Activated CD8-positive, alpha-beta memory T cell treated with anti-CD3 and anti-CD28 coated beads, Interleukin-2, amount 50 U/mL, for 24 hours (primary cell): Measurements from ENCODE around the gene AHNAK2.
"Not testable (repeated sequence)": the region's sequence is repeated elsewhere in the genome, so short reads cannot be mapped to it uniquely, and the experiment has no call there.

Source experiments
- DNase-seq: peaks from one replicate; pipeline ENCODE4 v3.0.0-alpha.2; 2020; ENCODE audit errors: extremely low read depth

Gene AHNAK2

DNA sequence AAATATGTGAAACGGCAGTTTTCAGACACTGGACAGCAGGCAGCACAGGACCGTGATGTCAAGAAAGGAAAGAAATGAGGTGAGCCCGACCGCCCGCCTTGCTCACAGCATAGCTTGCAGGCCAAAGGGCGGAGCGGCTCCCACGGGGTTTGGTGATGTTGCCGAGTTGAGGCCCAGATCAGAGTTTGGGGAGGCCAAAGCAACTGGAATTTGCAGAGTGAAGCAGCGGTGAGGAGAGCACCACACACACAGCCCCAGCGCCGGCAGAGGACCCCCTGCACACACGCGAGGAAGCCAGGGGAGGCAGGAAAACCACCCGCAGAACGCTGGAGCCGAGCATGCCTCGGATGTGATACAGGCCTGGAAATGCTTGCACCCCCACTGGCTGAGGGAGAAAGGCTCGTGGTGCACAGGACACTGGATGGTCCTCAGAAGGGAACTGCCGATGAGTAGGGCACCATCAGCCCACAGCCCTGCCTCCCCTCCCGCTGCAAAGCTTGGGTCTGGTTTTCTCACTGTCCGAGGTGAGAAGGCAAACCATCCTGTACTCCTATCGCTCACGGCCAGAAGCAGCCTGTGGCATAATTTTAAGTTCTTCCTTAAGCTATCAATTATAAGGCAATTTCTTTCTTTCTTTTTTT lies 79.2 kb downstream of the AHNAK2 start:
- no peak for DNase-seq

DNA sequence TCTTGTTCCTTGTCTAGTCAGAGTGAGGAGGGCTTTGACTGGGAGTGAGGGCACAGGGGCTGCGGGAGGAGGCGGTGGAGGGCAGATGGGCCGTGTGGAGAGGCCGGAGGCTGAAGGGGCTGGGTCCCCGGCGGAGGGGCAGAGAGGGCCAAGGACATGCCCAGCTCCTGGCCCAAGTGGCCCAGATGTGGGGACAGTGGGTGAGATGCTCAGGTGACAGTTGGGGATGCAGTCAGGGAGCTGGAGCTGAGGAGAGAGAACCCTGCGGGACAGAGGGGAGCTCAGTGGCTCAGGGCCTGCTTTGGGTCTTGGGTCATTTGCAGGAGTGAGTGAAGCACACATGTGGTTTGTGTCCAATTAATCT lies 80.0 kb downstream of the AHNAK2 start:
- DNase-seq, result no peak

DNA sequence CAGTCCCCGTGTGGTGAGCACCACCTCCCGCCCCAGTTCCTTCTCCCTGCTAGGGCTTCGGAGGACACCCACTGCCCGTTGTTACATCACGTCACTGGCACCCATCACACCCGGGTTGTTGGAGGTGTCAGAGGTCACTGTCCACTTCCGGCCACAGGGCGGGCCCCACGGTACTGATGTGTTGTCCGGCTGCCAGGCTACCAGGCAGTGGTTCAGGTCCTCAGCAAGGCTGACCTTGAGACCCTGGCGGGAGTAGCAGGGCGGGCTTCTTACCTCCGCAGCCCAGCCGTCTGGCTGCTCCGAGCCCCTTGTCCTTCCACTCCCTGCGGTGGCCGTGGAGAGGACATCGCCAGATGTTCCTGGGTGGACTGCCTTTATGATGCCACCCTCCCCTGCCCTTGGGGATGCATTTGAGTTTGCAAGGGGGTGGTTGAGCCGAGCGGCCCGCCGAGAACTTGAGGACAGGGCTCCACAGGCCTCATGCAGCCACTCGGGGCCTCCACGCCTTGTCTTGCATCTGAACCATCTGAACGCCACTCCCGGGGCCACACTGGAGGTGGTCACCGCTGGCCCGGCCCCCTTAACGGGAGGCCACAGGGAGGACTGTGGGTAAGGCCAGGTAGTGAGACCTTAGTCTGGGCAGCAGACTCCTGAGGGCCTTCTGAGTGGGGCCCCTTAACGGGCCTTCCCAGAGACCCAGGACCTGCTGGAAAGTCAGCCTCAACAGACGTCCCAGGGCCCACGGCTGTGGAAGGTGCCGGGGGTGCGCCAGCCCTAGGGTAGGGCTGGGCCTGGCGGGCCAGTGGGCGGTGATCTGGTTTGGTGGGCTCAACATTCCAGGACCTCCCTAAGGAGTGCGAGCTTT lies 80.6 kb downstream of the AHNAK2 start:
- no peak for DNase-seq

DNA sequence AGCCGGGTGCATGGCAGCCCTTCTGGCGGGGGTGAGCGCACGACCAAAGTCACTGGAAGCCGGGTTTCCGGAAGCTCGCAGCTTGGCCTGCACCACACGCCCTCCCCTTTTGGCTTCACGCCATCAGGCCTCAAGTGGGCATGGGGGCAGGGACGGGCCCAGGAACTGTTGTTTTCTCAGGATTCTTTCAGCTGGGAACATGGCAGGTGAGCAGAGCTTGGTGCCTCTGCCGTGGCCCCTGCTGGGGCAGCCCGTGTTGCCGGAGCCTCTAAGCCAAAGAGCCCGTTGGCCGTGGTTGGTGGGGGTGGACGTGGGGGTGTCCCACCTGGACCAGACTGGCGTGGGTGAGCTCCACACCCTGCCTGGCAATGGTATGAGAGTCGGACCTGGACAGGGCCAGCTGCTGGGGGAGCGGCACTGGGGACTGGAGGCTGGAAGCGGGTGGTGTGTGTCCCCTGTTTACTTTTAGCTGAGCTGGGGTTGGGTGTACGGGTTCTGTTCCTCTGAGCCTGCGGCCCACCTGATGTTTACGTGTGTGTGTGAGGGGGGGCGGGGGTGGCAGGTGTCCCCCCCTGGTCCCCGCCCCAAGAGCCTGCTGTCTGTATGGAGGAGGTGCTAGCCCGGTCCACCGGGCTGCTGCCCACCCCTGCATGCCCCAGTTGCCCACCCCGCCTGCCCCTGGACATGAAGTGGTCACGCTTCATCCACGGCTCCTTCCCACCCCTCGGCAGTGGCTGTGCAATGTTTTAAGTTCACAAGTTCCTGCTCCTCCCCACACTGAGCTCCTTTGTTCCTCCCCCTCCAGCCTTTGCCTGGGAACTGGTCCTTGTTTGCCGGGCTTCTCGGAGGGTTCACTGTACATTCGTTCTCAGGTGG lies 82.2 kb downstream of the AHNAK2 start:
- DNase-seq, result no peak

DNA sequence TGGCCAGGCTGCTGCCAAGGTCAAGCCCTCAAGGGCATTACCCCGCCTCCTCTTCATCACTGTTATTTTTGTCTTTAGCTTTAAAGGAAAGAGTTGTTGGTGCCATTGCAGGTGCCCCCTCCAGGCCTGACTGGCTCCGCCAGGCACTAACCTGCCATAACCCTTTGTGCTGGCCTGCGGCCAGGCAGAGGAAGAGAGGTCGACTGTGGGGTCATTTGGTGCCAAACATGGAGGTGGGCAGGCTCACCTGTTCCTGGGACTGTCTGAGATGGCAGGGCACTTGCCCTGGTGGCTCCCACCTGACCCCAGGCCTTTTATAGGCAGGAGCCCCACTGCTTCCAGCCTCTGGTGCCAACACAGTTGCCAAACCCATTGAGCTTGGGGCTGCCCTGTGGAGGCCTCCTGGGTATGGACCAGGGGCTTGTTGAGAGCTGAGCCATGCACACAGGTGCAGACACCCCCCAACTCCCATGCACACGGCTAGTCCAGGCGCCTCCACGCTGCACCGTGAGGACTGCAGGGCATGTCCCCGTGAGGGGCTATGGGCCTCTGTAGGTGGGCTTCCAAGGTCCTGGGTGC lies 82.9 kb downstream of the AHNAK2 start:
- DNase-seq, result no peak

DNA sequence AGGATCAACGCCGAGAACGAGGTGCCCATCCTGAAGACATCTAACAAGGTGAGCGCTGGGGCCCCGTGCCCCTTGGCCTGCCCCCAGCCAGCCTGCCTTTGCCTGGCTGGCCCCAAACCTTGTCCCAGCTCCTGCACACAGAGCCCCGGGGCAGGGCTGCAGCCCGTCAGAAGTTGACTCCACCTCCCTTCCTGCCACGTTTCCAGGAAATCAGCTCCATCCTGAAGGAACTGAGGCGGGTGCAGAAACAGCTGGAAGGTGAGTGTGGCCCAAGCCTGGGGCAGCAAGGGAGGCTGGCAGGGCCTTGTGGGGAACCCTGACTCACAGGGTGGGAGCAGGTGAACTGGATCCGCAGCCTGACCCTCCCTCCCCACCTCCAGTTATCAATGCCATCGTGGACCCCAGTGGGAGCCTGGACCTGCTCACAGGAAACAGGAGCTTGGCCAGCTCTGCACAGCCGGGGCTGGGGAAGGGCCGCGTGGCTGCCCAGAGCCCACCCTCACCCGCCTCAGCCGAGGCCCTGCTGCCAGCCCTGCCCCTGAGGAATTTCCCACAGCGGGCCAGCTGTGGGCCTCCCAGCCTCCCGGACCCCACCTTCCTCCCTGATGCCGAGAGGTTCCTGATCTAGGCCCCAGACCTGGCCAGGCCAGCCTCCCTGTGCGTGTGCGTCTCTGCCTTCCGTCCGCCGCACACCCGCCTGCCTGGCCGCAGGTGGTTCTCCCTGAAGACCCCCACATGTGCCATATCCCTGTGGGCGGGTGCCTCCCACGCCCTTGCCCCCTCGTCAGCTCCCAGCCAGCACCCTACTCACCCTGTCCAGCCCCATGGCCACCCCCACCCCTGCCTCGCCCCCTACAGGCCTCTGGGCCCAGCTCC lies 83.6 kb downstream of the AHNAK2 start:
- no peak for DNase-seq

DNA sequence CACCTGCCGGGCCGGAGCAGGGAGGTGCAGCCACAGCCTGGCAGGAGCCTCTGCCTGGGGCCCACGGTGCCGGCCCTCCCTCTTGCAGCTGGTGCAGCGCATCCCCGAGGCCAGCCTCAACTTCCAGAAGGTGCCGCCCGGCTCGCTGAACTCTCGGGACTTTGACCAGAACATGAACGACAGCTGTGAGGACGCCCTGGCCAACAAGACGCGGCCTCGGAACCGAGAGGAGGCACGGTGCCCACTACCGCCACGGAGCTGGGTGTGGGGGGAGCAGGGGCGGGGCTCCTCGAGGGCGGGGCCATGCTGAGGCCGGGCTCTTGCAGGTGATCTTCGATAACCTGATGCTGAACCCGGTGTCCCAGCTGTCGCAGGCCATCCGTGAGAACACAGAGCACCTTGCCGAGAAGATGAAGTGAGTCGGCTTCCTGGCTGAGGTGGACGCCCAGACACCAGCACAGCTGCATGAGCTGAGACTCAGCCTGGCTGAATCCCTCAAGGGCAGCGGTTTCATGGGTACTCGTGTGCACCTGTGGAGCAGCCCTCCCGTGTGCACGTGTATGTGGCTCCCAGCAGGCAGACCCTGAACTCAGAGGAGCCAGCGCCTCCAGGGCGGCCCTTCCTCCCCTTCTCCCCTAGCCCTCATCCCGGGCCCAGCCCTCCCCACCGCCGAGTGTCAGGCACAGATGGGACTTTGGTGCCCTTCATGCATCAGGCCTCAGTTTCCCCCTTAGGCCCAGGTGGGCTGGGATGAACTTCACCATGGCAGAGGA lies 84.6 kb downstream of the AHNAK2 start:
- DNase-seq, result no peak

DNA sequence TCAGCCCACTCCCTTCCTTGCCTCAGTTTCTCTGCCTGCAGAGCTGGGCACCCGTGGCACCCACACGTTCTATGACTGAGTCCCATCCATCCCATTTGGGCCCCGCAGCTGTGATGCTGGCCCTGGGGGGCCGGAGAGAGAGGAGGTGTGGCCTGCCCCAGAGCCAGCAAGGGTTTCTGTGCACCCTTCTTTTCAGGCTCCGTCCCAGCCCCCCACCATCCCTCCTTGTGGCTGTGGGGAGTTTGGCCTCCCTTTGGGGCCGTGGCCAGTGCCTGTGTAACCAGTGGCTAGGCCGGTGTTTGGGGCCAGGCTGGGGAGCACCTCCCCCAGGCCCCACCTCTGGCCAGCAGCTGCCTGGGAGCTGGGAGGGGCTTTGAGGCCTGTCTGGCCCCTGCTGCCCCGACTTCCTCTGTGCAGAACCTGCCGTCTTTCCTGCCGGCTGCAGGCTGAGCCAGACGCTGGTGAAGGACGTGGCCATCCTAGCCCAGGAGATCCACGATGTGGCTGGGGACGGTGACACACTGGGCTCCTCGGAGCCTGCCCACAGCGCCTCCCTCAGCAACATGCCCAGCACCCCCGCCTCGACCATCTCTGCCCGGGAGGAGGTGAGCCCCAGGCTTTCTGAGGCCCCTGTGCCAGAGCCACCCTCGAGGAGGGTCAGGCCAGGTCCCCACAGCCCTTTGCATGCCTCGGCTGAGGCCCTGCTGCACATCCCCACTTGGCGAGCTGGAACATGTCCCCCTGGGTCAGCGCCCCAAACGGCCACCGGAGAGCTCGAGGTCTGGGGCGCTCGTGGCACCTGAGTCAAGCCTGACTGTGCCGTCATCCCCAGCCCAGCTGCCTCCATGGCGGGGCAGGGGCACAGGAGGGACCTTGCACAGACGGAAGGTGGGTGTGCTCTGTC lies 85.4 kb downstream of the AHNAK2 start:
- DNase-seq, result no peak

DNA sequence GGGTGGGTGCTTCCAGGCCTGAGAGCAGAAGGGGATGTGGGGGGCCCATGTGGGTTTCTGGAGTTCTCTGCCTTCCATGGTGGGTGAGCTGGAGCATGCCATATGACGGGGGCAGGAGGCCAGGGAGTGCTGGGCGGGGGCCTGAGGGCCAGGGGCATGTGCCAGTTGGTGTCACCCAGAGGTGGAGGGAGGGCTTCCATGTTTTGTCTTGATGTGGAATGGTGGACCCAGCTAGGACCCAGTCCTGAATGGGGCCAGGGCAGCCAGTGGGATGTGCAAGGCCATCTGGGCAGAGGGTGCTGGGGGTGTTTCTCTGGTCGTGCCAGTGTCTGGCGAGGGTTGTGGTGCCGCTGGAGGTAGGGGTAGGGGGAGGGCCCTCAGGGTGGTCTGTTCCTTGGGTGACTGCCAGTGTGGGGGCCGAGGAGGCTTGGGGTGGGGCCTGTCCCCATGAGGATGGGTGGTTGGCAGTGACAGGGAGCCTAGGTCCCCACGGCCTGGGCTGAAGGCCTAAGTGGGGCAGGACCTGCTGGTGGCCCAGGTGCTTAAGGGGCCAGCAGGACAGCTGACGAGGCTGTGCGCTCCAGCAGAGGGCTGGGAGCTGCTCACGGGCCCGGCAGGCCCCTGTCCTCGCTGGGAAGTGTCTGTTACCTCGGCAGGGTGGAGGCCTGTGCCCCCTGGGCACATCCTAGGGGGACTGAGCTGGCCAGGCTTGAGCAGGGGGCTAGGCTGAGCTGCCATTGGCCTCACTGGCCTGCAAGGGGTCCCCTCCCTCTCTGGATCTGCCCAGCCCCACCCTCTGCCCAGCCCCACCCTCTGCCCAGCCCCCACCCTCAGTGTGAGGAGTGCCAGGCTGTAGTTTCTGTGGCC lies 86.3 kb downstream of the AHNAK2 start:
- DNase-seq, result no peak

DNA sequence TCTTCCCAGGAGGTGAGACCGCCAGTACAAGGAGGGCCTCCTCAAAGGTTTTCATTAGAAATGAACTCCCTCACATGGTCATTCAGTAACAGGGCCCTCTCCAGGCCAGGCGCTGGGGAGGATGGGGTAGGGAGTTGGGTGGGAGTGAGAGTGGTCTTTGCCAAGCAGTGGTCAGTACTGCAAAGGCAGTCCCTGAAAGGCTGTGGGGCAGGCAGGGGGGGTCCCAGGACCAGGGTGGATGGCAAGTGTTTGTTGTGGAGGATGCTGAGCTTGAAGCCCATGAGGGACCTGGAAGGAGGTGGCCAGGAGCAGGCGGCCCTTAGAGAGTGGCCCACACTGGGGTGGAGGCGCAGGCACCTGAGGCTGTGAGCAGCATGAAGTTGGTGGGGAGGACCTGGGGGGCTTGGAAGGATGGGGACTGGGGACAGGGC lies 87.0 kb downstream of the AHNAK2 start:
- no peak for DNase-seq

DNA sequence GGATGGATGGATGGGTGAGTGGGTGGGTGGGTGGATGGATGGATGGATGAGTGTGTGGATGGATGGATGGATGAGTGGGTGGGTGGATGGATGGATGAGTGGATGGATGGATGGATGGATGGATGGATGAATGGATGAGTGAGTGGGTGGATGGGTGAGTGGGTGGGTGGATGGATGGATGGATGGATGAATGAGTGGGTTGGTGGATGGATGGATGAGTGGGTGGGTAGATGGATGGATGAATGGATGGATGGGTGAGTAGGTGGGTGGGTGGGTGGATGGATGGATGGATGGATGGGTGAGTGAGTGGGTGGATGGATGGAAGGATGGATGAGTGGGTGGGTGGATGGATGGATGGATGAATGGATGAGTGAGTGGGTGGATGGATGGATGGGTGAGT lies 87.9 kb downstream of the AHNAK2 start:
- not testable (repeated sequence) for DNase-seq

DNA sequence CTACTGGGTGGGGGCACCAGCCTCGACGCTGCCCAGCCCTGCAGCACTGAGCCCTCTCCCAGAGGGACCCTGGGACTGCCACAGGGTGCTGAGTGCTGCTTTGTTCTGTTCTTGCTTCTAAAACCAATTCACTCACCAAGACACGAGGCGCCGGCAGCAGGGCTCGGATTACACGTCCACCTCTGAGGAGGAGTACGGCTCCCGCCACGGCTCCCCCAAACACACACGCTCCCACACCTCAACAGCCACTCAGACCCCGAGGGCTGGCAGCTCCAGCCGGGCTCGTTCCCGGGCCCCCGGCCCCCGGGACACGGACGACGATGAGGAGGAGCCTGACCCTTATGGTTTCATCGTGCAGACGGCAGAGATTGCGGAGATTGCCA lies 88.8 kb downstream of the AHNAK2 start:
- DNase-seq, result no peak

DNA sequence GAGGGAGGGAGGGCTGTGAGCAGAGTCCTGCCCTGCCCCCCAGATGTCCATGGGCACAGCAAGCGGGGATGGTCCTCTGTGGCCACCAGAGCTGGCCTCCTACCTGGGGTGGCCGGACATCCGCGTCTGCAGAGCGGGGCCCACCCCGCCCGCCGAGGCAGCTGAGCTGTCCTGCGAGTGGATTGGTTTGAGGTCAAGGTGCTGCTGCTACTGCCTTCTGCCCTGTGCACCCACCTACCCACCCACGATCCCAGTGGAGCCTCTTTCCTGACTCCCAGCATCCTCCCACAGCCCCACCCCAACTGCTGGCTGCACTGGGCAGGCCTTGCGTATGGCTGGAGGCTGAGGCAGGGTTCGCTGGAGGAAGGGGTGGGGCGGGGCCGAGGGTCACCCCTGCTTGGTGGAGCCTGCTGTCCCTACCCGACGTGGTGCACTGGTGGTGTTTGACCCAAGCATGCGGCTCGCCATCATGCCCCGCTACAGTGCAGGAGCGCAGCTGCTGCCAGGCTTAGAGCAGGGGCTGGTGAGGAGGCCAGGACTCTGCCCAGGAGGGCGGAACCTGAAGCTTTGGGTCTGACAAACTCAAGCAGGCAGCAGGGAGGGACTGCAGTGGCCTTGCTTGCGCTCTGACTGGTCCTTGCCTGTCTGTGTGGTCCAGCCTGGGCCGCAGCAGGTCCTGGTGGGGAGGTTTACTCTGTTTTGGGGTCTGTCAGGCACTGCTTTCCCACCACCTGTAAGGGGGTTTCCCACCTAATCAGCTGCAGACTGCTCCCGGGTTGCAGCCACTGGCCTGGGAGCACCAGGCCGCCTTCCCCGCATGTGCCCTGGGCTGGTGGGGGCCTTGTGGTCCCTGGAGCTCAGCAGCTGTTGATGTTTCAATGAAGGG lies 89.4 kb downstream of the AHNAK2 start:
- DNase-seq, result no peak

DNA sequence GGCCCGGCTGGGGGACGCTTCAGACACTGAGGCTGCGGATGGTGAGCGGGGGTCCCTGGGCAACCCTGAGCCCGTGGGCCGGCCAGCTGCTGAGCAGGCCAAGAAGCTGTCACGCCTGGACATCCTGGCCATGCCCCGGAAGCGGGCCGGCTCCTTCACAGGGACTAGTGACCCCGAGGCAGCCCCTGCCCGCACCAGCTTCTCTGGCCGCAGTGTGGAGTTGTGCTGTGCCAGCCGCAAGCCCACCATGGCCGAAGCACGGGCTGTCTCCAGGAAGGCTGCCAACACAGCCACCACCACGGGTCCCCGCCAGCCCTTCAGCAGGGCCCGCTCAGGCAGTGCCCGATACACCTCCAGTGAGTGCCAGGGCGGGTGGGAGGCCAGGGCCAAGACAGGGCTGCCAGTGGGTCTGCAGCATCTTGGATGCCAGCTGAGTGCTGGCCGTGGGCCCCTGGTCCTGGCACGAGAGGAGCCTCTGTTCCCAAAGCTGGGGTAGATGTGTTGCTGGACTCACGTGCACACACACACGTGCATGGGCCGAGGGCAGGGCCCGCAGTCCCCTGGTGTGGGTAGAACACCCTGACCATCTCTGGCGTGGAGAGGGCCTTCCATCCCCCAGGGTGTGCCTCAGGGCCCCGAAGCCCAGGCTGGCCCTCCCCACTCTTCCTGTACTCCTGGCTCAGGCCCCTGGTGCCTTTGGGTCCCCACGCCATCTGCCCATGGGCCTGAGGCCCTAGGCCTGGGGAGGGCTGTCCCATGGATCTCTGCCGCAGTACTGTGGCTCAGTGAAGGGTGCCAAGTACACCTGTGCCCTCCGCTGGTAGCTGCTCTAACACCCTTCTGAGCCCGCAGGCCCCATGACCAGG lies 90.3 kb downstream of the AHNAK2 start:
- no peak for DNase-seq
